ENCODE data around the gene FMNL2.

FMNL2 gene

GRCh38 chr2:152428800-152429582 is 94.0 kb downstream of the FMNL2 start:
- no peak for DNase-seq

DNA sequence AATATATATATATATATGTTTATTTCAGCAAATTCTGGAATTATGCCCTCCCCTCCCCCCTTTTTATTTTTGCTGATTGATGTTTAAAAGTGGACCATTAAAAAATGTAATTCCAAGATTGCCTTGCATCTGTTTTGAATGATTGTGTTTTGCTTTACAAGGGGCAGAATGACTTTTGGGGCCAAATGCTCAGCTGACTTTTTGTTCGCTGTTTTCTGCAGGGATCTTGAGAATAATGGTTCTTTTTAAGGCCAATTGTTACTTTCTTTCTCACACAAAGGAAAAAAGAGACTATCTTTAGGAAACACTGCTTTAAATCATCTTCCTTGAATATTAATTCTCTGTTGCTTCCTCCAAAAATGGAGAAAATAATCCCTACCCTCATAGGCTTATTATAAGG is 95.9 kb downstream of the FMNL2 start:
- DNase-seq, result no peak

DNA sequence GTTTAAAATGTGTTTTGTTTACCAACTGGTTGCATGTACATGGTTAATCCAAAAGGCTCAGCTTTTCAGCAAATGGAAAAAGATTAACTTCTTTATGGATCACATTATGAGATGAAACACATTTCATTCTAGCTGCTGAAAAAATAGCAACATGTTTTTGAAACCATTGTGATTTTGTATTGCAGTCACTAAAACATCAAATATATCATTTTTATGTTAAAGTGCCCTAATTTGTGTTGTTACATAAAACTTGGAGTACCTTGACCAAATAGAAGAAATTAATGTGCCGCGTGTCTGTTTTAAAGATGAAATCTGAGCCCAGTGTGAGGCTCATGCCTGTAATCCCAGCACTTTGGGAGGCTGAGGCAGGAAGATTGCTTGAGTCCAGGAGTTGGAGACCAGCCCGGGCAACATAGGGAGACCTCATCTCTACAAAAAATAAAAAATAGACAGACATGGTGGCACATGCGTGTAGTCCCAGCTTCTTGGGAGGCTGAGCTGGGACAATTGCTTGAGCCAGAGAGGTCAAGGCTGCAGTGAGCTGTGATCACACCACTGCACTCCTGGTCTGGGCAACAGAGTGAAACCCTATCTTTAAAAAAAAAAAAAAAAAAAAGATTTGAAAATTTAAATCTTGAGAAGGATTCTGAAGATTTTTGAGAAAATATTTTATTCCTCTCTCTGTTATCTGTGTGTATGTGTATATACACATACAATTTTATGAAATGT is 96.6 kb downstream of the FMNL2 start:
- no peak for DNase-seq

DNA sequence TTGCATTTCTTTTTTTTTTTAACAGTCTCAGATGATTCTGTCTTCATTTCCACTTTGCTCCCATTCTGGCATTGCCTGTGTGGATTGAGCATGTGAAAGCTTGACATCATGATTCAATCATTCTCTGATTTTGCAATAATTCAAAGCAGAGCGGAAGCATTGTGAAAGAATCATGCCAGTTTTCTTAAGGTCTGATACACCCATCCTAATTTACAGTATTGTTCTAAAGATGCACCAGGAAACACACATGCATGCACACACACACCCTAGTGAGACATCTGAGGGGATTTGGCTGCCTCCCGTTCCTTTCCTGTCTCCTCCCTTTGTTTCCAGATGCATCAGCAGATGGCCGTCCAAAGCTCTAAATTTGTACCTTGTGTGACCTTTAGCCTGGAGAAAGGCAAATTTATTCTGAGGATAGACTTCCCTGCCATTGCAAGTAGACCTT is 97.3 kb downstream of the FMNL2 start:
- DNase-seq, result no peak

DNA sequence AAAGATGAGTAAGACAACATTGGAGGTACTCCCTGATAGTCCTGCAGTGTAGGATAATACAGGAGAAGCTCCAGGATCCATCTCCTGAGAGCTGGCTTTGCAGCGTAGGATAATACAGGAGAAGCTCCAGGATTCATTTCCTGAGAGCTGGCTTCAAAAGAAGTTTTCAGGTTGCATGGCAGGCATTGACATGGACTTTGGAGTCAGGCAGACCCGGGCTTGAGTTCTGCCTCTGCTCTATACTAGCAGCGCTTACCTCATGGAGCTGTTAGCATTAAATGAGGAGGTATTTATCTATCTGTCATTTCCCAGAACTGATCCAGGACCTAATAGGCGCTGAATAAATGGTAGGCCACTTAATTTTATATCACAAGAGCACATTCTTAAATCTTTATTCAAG is 97.8 kb downstream of the FMNL2 start:
- no peak for DNase-seq

DNA sequence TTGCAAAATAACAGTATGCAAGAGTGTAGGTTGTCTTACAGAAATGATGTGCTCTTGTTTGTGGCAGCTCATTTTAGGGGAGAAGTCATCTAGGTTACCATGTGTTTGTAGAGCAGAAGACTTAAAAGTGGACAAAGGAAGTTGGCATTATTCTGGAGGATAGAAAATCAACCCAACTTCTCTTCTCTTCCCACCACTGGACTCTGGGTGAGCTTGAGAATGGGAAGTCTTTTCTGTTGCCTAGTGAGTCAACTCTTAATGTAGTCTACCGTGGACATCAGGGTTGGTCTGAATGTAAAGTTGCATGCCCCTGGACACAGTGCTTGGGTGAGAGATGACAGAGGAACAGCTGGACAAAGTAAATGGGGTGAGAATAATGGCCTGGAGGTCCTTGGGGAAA is 98.3 kb downstream of the FMNL2 start:
- DNase-seq, result no peak

DNA sequence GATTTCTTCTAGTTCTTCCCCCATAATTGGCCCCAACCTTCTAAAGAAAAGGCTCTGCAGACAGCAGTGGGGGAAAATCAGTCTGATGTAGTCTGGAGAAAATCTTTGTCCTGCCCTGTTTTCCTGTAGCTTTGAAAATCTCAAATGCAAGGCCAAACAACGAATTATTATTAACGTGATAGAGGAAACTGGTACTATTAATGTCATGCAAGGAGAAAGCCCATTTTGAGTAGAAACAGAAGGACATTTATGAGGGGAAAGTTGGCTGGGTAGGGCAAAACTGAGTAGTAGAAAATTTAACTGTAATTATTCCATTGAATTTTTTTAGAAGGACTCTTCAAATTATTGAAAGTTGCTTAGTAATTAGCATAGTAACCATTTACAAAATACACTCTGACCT is 98.8 kb downstream of the FMNL2 start:
- DNase-seq, result no peak

- no peak for DNase-seq
Observed at GRCh38 chr2:152434395-152435182, 99.6 kb downstream of the FMNL2 start.

DNA sequence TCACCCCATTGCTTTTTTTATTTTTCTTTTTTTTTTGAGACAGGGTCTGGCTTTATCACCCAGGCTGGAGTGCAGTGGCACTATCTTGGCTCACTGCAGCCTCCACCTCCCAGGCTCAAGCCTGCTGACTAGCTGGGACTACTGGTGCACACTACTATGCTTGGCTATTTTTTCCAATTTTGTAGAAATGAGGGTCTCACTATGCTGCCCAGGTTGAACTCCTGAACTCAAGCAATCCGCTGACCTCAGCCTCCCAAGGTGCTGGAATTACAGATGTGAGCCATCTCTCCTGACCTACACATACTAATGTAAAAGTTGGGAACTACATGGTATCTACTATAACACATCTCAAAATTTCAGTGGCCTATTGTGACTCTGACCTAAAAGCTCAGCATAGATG is 101.2 kb downstream of the FMNL2 start:
- no peak for DNase-seq

- DNase-seq, result no peak
Observed at GRCh38 chr2:152437276-152438108, 102.5 kb downstream of the FMNL2 start.

GRCh38 chr2:152440049-152440448 is 105.1 kb downstream of the FMNL2 start:
- DNase-seq, result no peak

DNA sequence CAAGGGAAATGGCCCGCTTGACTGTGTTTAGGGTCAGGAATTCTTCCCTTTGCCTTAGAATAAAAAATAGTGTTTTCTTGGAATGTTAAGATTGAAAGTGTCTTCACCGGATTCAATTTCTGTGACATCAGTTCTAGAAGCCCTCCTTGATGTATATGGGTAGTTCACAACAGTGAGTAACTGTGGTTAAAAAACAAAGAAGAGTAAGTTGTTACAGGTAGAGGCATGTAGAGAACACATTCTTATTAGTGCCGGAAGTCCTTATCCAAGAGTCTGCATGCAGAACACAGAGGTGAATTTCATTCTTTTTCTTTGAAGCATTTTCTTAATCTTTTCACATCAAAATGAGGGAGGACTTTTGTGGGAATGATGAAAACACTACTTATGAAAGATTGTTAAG is 105.5 kb downstream of the FMNL2 start:
- no peak for DNase-seq

- DNase-seq, result no peak
Observed at GRCh38 chr2:152441961-152442360, 107.0 kb downstream of the FMNL2 start.

DNA sequence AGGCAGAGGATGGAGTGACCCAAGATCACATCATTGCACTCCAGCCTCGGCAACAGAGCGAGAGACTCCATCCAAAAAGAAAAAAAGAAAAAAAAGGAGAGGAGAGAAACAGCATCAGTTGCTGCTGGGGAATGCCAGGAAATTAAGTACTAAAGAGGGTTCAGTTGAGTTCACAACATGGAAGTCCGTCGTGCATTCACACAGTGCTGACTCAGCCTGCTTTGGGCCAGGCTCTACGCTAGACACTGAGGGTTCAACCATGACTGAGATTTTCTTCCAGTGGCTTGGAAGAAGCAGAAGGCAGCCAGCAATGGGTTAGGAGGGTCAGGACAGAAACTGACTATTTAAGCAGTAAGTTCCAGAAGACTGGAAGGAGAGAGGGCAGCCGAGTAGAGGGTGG is 108.8 kb downstream of the FMNL2 start:
- DNase-seq, result no peak

GRCh38 chr2:152444448-152444847 is 109.5 kb downstream of the FMNL2 start:
- no peak for DNase-seq

DNA sequence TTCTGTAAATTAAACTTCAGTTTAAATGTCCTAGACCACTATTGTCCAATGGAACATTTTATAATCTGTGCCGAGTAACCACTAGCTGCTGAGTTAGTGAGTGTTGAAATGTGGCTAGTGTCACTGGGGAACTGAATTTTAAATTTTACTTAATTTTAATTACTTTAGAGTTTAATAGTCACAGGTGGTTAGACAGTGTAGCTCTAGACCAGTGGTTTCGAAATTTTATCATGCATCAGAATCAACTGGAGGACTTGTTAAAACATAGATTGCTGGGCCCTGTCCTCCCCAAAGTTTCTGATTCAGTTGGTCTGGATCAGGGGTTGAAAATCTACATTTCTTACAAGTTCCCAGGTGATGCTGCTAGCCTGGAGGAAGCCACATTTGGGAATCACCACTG is 110.4 kb downstream of the FMNL2 start:
- no peak for DNase-seq

- no peak for DNase-seq
Observed at GRCh38 chr2:152445791-152446201, 110.8 kb downstream of the FMNL2 start.

GRCh38 chr2:152446213-152446612 is 111.2 kb downstream of the FMNL2 start:
- DNase-seq, result no peak

DNA sequence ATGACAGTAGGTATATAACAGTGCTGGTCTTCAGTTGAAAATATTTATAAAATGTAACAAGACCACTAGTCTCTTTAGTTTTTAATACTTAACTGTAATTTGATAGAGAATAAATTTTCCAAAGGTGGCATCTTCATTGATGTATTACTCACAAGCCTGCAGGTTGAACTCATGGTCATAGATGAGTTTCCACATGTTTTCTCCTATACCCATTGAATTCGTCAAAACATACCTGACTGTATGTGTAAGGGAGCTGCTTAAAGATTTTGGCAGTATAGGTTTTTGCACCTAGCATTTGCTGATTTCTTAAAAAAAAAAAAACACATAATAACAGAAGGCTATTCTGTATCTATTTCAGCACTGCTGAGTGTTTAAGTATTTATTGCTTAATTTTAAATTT is 112.9 kb downstream of the FMNL2 start:
- DNase-seq, result no peak

DNA sequence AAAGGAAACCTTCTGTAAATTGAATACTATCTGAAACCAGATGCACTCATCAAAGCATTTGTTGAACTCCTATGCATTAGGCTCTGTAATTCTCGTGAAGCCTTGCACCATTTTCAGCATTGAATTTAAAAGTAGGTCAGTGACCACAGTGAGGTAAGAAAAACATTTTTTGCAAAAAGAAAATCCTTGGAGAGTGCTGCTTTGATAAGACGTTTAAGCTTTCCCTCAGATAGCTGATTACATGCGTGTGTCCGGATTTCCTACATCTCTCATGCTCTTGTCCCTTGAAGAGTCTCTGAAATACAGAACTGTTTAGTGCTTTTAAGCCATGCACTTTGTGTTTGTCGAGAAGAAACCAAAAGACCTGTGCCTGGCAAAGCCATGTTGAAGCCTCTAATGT is 113.6 kb downstream of the FMNL2 start:
- no peak for DNase-seq

GRCh38 chr2:152449578-152449977 is 114.6 kb downstream of the FMNL2 start:
- no peak for DNase-seq

DNA sequence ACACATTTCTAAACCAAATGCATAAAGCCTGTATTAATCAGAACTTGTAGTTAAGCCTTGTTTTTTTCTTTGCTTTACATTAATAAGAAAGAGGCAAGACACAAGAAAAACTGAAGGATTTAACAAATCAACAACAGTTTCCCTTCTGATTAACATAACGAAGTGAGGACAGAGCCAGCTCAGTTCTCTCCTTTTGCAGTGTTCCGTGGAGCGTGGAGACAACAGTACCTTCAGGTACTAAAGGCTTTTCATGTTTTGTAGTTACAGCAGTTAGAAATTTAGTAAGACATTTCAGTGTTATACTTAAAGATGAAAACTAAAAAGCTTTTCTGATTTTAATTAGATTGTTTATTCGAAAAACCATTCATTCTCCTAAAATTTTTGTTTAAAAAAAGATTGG is 115.2 kb downstream of the FMNL2 start:
- no peak for DNase-seq
